ENCODE measurements around the gene CAPN15.

The CAPN15 gene

GRCh38 chr16:548586-548985 lies 21.1 kb downstream of the CAPN15 start:
- no peak for DNase-seq

DNA sequence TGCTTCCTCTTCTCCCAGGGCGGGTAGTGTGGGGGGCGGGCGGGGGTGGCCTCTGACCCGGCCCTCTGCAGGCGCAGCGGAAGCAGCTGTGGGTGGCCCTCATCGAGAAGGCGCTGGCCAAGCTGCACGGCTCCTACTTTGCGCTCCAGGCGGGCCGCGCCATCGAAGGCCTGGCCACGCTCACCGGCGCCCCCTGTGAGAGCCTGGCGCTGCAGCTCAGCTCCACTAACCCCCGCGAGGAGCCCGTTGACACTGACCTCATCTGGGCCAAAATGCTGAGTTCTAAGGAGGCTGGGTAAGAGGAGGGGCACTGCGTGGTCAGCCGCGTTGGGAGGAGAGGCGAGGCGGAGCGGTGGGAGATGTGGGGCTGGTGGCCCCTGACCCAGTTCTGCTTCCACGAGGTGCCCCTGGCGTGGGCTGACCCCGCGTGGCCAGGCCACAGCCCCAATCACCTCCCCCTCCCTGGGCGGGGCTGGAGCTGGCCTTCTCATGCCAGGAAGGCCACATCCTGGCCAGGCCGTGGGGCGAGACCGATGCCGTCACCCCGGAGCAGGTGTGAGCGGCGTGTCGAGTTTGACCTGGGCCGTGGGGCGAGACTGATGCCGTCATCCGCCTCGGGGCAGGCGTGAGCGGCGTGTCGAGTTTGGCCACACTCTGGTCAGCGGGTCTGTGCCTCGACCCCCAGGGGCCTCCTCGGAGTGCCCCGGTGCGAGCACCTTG lies 22.2 kb downstream of the CAPN15 start:
- DNase-seq: no peak

- DNase-seq: no peak
These were observed 23.7 kb downstream of the CAPN15 start for GRCh38 chr16:551210-551609.

DNA sequence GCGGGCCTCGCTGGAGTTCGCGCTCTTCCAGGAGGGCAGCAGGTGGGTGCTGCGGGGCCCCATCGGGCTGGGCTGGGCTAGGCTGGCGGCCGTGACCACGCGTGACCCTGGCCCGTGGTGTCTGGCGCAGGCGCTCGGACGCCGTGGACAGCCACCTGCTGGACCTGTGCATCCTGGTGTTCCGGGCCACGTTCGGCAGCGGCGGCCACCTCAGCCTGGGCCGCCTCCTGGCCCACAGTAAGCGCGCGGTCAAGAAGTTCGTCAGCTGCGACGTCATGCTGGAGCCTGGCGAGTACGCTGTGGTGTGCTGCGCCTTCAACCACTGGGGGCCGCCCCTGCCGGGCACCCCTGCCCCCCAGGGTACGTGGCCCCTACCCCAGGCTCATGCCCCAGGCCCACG lies 24.7 kb downstream of the CAPN15 start:
- DNase-seq: no peak

DNA sequence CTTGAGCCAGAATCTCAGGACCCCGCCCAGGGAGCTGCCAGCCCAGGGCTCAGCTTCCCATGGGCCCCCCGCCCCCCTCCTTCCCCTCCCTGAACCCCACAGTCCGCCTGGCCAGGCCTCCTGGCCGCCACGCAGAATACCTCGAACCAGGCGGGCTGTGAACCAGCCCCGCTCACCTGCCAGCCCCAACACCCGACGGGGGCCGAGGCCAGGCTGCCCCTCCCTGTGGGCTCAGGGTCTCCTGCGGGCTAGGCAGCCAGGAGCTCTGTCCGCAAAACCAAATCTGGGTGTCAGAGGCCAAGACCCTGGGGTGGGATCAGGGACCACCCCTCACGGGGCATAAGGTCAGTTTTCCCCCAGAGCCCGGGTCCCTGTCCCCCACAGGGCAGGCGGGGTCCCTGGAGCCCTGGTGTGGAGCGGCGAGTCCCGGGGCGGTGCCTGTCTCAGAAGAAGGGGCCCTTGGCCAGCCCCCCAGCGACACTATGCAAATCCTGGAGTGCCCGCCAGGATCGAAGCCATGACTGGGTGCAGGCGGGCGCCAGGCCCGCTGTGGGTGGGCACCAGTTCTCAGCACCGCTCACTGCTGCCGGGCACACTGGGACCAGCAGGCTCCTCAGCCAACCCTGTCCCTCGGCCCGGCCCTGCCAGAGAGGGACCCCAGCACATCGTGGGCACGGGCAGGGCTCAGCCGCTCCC lies 26.2 kb downstream of the CAPN15 start:
- DNase-seq: no peak

DNA sequence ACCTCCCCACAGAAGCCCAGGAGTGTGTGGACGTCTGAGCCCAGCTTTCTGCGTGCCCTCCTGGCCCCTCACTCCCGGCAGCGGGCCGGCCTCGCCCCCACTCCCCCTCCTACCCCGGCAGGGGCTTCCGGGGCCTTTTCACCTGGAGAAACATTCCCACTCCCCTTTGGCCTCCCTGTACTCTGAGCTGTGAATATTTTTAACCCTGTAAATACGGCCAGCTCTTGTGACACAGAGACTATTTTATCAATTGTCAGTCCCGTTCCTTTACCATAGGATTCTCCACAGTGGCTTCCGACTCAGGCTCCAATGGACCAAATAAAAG lies 26.7 kb downstream of the CAPN15 start:
- no peak for DNase-seq

DNA sequence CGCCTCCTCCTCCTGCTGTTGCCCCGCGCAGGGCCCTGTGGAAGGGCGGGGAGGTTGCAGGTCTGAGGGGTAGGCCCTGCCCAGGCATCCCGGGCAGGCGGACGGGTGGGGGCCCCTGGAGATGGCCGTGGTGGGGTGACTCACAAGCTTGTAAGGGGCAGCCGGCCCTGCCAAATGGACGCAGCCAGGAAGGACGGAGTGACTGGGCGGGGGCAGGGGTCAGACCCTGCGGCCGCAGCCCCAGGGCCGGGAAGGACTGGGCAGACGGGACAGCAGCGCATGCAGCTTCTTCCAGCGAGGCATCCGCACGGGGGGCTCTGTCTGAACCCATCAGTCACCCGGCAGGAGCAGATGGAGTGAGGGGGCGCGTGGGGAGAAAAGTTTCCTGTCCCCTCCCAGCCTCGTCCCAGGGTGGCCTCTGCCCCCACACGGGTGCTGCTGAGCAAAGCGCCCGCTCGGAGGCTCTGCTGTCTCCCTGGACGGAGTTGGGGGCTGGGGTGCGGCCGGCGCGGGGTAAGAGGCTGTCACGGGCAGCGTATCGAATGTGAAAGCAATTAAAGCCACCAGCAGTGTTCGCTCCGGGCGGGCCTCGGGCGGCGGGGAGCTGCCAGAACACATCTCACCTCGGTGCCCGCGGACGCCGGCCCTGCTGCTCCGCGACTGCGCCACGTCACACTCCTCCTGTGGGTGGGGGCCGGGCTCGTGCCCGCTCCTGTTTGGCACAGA lies 27.3 kb downstream of the CAPN15 start:
- no peak for DNase-seq

GRCh38 chr16:555528-556473 lies 28.3 kb downstream of the CAPN15 start:
- DNase-seq: no peak

- DNase-seq: no peak
These were observed 29.1 kb downstream of the CAPN15 start for GRCh38 chr16:556474-557173.

- DNase-seq: no peak
These were observed 30.2 kb downstream of the CAPN15 start for GRCh38 chr16:557463-558297.

DNA sequence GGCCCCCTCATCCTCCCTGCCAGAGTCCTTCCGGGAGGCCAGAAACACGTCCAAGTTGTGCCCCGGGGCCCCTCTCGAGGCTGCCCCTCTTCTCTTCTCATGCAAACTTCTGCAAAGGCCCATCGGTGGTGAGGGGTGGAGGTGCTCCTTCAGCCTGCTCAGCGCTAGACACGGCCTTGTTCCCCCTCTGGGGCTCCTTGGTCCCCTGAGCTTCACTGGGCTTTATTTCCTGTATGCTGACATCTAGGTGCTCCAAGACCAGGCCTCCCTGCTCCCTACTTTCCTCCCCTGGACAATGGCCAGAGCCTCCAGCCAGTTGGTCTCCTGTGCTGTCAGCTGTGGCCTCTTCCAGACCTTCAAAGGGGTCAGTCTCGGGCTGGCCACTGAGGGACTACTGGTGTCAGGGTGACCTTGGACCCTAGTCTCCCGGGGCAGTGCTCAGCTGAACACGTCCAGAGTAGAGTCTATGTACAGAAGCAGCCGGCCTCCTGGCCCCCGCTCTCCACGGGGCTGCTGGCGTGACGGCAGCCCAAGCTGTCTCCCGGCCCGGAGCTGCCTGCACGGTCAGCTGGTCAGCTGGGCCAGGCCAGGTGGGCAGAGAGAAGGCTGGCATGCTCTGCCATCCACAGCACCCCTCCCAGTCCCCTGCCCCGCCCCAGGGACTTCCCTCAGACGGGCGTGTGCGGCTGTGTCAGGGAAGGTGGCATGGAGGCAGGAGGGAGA lies 30.9 kb downstream of the CAPN15 start:
- no peak for DNase-seq

DNA sequence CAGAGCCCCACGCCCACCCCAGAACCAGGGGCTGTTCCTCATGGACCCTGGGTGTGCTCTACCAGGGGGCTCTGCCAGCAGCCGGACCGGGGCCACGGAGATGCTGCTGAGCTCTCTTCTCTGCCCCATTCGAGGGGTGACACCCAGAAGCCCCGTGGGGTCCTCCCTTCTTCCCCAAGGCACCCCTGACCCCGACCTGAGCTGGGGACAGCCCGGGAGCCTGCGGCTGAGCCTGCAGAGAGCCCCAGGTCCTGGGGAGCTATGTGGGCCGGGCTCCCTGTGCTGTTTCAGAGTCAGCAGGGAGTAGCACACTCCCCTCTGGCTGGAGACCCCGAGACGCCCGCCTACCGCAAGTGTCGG lies 31.5 kb downstream of the CAPN15 start:
- no peak for DNase-seq

DNA sequence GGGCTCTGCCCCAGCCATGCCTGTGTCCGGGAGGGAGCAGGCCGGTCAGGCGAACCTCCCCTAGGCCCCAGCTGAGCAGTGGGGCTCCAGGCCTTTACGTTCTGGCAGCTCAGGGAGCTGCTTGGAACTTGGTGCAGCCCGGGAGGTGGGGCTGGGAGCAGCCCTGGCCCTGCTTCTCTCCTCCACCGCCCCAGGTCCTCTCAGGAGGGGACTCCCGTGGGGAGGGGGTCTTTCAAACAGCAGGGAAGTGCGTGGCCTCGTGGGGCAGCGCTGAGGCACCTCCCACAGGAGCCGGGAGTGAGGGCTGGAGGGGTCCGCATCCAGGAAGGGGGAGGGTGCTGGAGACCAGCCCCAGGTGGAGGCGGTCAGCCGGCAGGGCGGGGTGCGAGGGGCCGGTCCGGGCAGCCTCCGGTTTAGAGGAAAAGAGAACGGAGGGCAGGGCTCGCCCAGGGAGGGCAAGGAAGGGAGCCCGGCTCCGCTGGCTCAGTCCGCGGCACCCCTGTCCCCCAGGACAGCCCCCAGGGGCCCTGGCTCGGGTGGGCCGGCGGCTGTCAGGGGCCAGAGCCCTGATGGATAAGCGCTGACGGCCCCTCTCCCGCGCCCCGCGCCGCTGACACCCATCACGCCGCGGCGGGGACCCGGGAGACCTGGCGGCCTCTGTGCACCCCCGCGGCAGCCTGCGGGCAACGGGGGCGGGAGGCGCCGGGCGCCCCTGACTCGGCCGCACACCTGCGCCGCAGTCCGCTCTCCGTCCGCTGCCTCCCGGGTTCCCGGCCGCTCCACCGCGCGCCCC lies 32.1 kb downstream of the CAPN15 start:
- no peak for DNase-seq

- no peak for DNase-seq
These were observed 32.7 kb downstream of the CAPN15 start, which contains the start of gene PRR35 for GRCh38 chr16:560204-560700. TSS of gene PRR35 (plus strand) at chr16:560394. CDS start at chr16:563295, 2,901 bp downstream.

DNA sequence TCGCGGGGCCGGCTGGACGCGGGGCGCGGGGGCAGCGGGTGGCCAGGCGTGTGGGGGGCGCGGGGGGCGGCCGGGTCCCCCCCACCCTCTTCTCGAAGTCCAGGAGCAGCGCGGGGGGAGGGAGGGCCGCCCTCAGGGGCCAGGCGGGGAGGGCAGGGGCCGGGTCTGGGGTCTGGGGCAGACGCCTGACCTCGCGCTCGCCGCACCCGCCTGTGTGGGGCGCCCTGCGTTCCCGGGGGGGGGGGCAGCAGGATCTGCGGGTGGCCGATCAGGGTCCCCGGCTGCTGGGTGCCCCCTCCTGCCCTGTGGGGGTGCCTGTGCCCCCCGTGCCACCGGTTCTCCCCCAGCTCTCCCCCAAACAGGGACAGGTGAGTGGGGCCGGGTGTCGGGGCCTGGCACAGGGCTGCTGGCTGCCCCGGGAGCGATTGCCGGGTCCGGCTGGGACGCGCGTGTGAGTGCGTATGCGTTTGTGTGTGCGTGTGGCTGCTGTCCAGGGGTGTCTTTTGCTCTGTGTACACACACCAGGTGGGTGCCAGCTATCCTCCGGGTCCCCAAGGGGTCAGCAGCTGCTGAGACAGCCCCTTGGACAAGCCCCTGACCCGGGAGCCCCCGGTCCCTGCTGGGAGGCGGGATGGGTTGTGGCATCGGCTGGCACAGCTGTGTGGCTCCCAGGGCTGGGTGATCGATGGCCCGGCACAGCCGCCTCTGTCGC lies 33.3 kb downstream of the CAPN15 start:
- DNase-seq: no peak

DNA sequence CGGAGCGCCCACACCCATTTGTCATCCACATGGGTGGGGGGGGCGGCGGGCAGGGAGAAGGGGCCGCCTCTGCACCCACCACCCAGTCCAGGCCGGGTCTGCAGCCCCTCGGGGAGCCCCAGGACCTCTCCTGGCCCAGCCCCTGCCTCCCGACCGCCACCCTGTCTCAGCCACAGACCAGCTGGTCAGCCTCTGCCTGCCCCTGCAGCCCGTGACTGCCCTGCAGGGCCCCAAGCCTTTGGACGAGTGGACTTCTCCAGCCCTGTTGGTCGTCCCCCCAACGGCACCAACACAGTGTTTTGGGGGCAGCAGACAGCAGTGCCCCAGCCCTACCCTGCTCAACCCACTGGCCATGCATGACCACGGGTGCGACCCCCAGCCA lies 33.9 kb downstream of the CAPN15 start:
- DNase-seq: no peak

DNA sequence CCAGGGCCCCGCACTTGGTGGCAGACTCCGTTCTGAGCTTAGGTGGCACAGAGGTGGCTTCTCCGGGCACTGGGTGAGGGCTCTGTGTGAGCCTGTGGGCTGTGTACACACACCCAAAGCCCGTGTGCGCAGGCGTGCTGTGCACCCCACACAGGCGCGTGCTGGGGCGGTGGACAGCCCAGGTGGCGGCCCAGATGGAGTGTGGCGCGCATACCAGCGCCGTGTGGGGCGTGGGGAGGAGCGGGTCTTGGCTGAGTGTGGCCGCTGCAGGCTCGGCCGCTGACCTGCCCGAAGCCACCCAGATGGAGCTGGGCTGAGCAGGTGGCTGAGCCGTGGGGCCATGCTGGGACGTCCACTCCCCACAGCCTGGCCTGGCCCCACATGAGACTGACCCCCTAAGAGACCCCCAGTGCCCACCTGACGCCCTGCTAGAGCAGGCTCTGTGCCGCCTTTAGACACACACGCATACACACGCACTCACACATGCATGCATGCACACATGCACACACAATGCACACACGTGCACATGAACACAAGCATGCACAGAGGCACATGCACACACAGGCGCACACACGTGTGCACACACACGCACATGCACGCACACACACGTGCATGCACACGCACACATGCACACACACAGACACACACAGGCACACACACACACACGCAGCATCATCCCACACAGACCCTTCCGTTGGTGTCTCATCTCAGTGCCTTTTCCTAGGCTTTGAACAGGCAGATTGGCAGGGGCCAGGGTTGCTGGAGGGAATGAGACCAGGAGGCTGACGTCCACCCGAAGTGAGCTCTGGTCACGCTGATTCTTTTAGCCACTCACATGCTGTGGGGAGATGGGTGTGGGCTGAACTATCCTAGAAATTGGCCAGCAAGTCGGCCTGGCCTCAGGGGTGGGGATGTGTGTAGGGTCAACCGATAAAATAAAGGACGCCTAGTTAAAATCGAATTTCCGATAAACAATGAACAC lies 34.7 kb downstream of the CAPN15 start:
- DNase-seq: no peak

Measured in CD4-positive, alpha-beta T cell treated with Interleukin-17A for 1 hour (primary cell).